SJSA1 (cell line): ENCODE measurements around the gene ARHGAP29. TPM values are rescaled to one million over a fixed set of nuclear protein-coding genes. Genes with fewer than 3 reads are reported as not detected.

Experiments used
- DNase-seq, 2 experiments: peaks; one replicate each; pipeline ENCODE4 v3.0.0-alpha.2; 2015 to 2020; ENCODE audit warnings: low spot score in 2 of 2, low read depth in 1 of 2
- H3K27ac ChIP-seq: fragments of 250-450 bp; sonication (Bioruptor Pico); 2 replicates; pipeline ENCODE4 v1.5.1; 2020; ENCODE audit warnings: mild to moderate bottlenecking, moderate library complexity
- H3K27me3 ChIP-seq: fragments of 250-450 bp; sonication (Bioruptor Pico); replicated peaks from 2 replicates; pipeline ENCODE4 v1.5.1; 2020; ENCODE audit warnings: mild to moderate bottlenecking, moderate library complexity
- H3K36me3 ChIP-seq: fragments of 250-450 bp; sonication (Bioruptor Pico); 2 replicates; pipeline ENCODE4 v1.5.1; 2020; ENCODE audit warnings: mild to moderate bottlenecking
- H3K4me1 ChIP-seq: fragments of 250-450 bp; sonication (Bioruptor Pico); replicated peaks from 2 replicates; pipeline ENCODE4 v1.6.1; 2021; ENCODE audit warnings: mild to moderate bottlenecking
- H3K4me3 ChIP-seq: fragments of 250-450 bp; sonication (Bioruptor Pico); 2 replicates; pipeline ENCODE4 v1.5.1; 2020; ENCODE audit warnings: mild to moderate bottlenecking
- H3K9me3 ChIP-seq: fragments of 250-450 bp; sonication (Bioruptor Pico); replicated peaks from 2 replicates; pipeline ENCODE4 v1.5.1; 2020; ENCODE audit warnings: mild to moderate bottlenecking
- total RNA-seq: library from RNA; depleted of rRNA; stranded (reverse); fragments of >200 nt; shearing (Covaris generic); gene quantifications from 2 replicates; pipeline ENCODE4 v1.2.3, GENCODE V29; 2014

Gene ARHGAP29
- total RNA-seq, 1 experiment from 2014 or later = 20.6 TPM

- peaks cover 3% of the 10 kb centered on the region; the same call in 1 of the 2 replicates for H3K9me3 ChIP-seq
- DNase-seq = no peak
Measured at GRCh38 chr1:94275083-94275482, 37.7 kb upstream of the ARHGAP29 start.

GRCh38 chr1:94274561-94274960 is 37.2 kb upstream of the ARHGAP29 start:
- Histone ChIP-seq H3K27ac (no peak overlapping the region), H3K9me3 (peaks cover 3% of the 10 kb centered on the region; the same call in 1 of the 2 replicates), H3K36me3 (no peaks in the 10 kb centered on the region), H3K27me3 (no peaks in the 10 kb centered on the region), H3K4me3 (no peak overlapping the region), H3K4me1 (peaks cover 26% of the 10 kb centered on the region)
- DNase-seq = no peak

More at GRCh38 chr1:94275083-94275482, 37.7 kb upstream of the ARHGAP29 start:
- no peaks in the 10 kb centered on the region for H3K27me3 ChIP-seq
- H3K4me1 ChIP-seq = peaks cover 24% of the 10 kb centered on the region
- H3K36me3 ChIP-seq = no peaks in the 10 kb centered on the region
- no peak overlapping the region for H3K27ac ChIP-seq
- H3K4me3 ChIP-seq = no peak overlapping the region

- Histone ChIP-seq H3K4me3 (no peak overlapping the region), H3K4me1 (peaks cover 22% of the 10 kb centered on the region), H3K9me3 (no peaks in the 10 kb centered on the region), H3K36me3 (no peaks in the 10 kb centered on the region), H3K27me3 (no peaks in the 10 kb centered on the region), H3K27ac (no peak overlapping the region)
- no peak for DNase-seq
Measured at GRCh38 chr1:94273111-94273510, 35.7 kb upstream of the ARHGAP29 start.

GRCh38 chr1:94272388-94272787 is 35.0 kb upstream of the ARHGAP29 start:
- Histone ChIP-seq H3K9me3 (no peaks in the 10 kb centered on the region), H3K27ac (no peak overlapping the region), H3K27me3 (no peaks in the 10 kb centered on the region), H3K36me3 (no peaks in the 10 kb centered on the region), H3K4me3 (no peak overlapping the region), H3K4me1 (peaks cover 22% of the 10 kb centered on the region)
- no peak for DNase-seq

- no peak overlapping the region for H3K4me3 ChIP-seq
- H3K36me3 ChIP-seq = no peaks in the 10 kb centered on the region
- H3K4me1 ChIP-seq = peaks cover 26% of the 10 kb centered on the region
- H3K9me3 ChIP-seq = no peaks in the 10 kb centered on the region
- no peak for DNase-seq
- no peaks in the 10 kb centered on the region for H3K27me3 ChIP-seq
- peak overlapping the region; percentile 56 for H3K27ac ChIP-seq
Measured at GRCh38 chr1:94271373-94271772, 34.0 kb upstream of the ARHGAP29 start.

- Histone ChIP-seq H3K9me3 (no peaks in the 10 kb centered on the region), H3K4me3 (no peak overlapping the region), H3K27ac (peak overlapping the region; percentile 56), H3K36me3 (no peaks in the 10 kb centered on the region), H3K4me1 (peaks cover 32% of the 10 kb centered on the region), H3K27me3 (no peaks in the 10 kb centered on the region)
- peak; percentile 60 to 65 for DNase-seq
Measured at GRCh38 chr1:94270801-94271203, 33.4 kb upstream of the ARHGAP29 start.

GRCh38 chr1:94269921-94270320 is 32.5 kb upstream of the ARHGAP29 start:
- peak overlapping the region; percentile 56 for H3K27ac ChIP-seq
- H3K4me1 ChIP-seq = peaks cover 39% of the 10 kb centered on the region
- no peak overlapping the region for H3K4me3 ChIP-seq
- no peak for DNase-seq
- H3K9me3 ChIP-seq = no peaks in the 10 kb centered on the region
- H3K27me3 ChIP-seq = no peaks in the 10 kb centered on the region
- no peaks in the 10 kb centered on the region for H3K36me3 ChIP-seq

- no peaks in the 10 kb centered on the region for H3K36me3 ChIP-seq
- H3K27me3 ChIP-seq = no peaks in the 10 kb centered on the region
- peak in 1 of 2 experiments; percentile 33 for DNase-seq
- no peak overlapping the region for H3K27ac ChIP-seq
- H3K9me3 ChIP-seq = no peaks in the 10 kb centered on the region
- no peak overlapping the region for H3K4me3 ChIP-seq
- peaks cover 28% of the 10 kb centered on the region for H3K4me1 ChIP-seq
Measured at GRCh38 chr1:94265906-94266305, 28.5 kb upstream of the ARHGAP29 start.

- Histone ChIP-seq H3K4me3 (no peak overlapping the region), H3K27ac (no peak overlapping the region), H3K9me3 (no peaks in the 10 kb centered on the region), H3K36me3 (no peaks in the 10 kb centered on the region), H3K4me1 (peaks cover 21% of the 10 kb centered on the region), H3K27me3 (no peaks in the 10 kb centered on the region)
- no peak for DNase-seq
Measured at GRCh38 chr1:94265011-94265422, 27.6 kb upstream of the ARHGAP29 start.

GRCh38 chr1:94260635-94261387 is 23.4 kb upstream of the ARHGAP29 start:
- H3K4me1 ChIP-seq = peaks cover 26% of the 10 kb centered on the region
- no peak overlapping the region for H3K4me3 ChIP-seq
- H3K27me3 ChIP-seq = no peaks in the 10 kb centered on the region
- no peaks in the 10 kb centered on the region for H3K36me3 ChIP-seq
- no peak overlapping the region for H3K27ac ChIP-seq
- H3K9me3 ChIP-seq = no peaks in the 10 kb centered on the region
- no peak for DNase-seq

GRCh38 chr1:94259635-94260289 is 22.4 kb upstream of the ARHGAP29 start:
- Histone ChIP-seq H3K27ac (no peak overlapping the region), H3K4me1 (peaks cover 28% of the 10 kb centered on the region), H3K4me3 (no peak overlapping the region), H3K27me3 (no peaks in the 10 kb centered on the region), H3K9me3 (no peaks in the 10 kb centered on the region), H3K36me3 (no peaks in the 10 kb centered on the region)
- no peak for DNase-seq

- H3K4me3 ChIP-seq = no peak overlapping the region
- H3K4me1 ChIP-seq = peaks cover 33% of the 10 kb centered on the region
- H3K36me3 ChIP-seq = no peaks in the 10 kb centered on the region
- H3K27ac ChIP-seq = no peak overlapping the region
- peak in 1 of 2 experiments; percentile 52 for DNase-seq
- no peaks in the 10 kb centered on the region for H3K27me3 ChIP-seq
- no peaks in the 10 kb centered on the region for H3K9me3 ChIP-seq
Measured at GRCh38 chr1:94258873-94259331, 21.5 kb upstream of the ARHGAP29 start.

GRCh38 chr1:94257444-94257843 is 20.1 kb upstream of the ARHGAP29 start:
- Histone ChIP-seq H3K27me3 (no peaks in the 10 kb centered on the region), H3K36me3 (no peaks in the 10 kb centered on the region), H3K4me1 (peaks cover 33% of the 10 kb centered on the region), H3K27ac (no peak overlapping the region), H3K9me3 (no peaks in the 10 kb centered on the region), H3K4me3 (no peak overlapping the region)
- DNase-seq = no peak

- H3K27ac ChIP-seq = no peak overlapping the region
- H3K36me3 ChIP-seq = no peaks in the 10 kb centered on the region
- H3K4me1 ChIP-seq = peaks cover 33% of the 10 kb centered on the region
- no peak overlapping the region for H3K4me3 ChIP-seq
- no peaks in the 10 kb centered on the region for H3K27me3 ChIP-seq
- DNase-seq = no peak
- H3K9me3 ChIP-seq = no peaks in the 10 kb centered on the region
Measured at GRCh38 chr1:94255476-94255875, 18.1 kb upstream of the ARHGAP29 start.
